HEK293 (cell line): ENCODE measurements around the gene TCF20.

Source experiments
- CTCF ChIA-PET: fragments of 350-600 bp; formaldehyde crosslinking; extraction: SDS; loops from one replicate; lab custom pipeline; 2021; ENCODE audit warnings: antibody characterized with exemption; lab: Yijun Ruan, JAX
- POLR2A ChIA-PET: fragments of 300-600 bp; formaldehyde crosslinking; extraction: SDS; loops from one replicate; lab custom pipeline; 2020; ENCODE audit warnings: antibody characterized with exemption, inconsistent platforms; lab: Yijun Ruan, JAX
- H3K27ac ChIP-seq: fragments of 200-500 bp; sonication (Bioruptor generic); 2 replicates; pipeline ENCODE4 v1.5.1; 2014; ENCODE audit warnings: low read depth, low read length, control low read depth, inconsistent platforms; ENCODE audit errors: extremely low read depth
- H3K36me3 ChIP-seq, 2 experiments: fragments of 200-500 bp in 1 of 2; sonication (Bioruptor generic) in 1 of 2; 1 replicate in 1 of 2; 2 replicates in 1 of 2; pipeline ENCODE4 v1.5.1; 2014 to 2017; ENCODE audit warnings: inconsistent platforms in 2 of 2, low read length in 2 of 2; ENCODE audit not compliant: control insufficient read depth in 2 of 2, insufficient read depth in 1 of 2
- H3K4me1 ChIP-seq: fragments of 200-500 bp; sonication (Bioruptor generic); 2 replicates; pipeline ENCODE4 v1.5.1; 2014; ENCODE audit warnings: mild to moderate bottlenecking, low read length, inconsistent platforms; ENCODE audit not compliant: control insufficient read depth, insufficient read depth
- H3K4me3 ChIP-seq: 2 replicates; pipeline ENCODE4 v1.5.1; 2011; ENCODE audit warnings: low read depth, mild to moderate bottlenecking, control low read depth, low read length, moderate library complexity
- H3K9me3 ChIP-seq: fragments of 200-500 bp; sonication (Bioruptor generic); 2 replicates; pipeline ENCODE4 v1.5.1; 2014; ENCODE audit warnings: low read depth, low read length, inconsistent platforms; ENCODE audit not compliant: control insufficient read depth, insufficient read depth
- HOXA7 ChIP-seq: sonication (generic); formaldehyde crosslinking; IDR thresholded peaks from 2 replicates; pipeline ENCODE4 v1.8.1; 2022; ENCODE audit warnings: missing genetic modification reagents, borderline replicate concordance
- MEIS1 ChIP-seq: sonication (generic); formaldehyde crosslinking; IDR thresholded peaks from 2 replicates; pipeline ENCODE4 v1.8.1; 2022; ENCODE audit warnings: missing genetic modification reagents, mild to moderate bottlenecking, borderline replicate concordance
- PBX3 ChIP-seq: sonication (generic); formaldehyde crosslinking; IDR thresholded peaks from 2 replicates; pipeline ENCODE4 v1.8.1; 2022; ENCODE audit warnings: mild to moderate bottlenecking, moderate library complexity, missing genetic modification reagents
- WT1 ChIP-seq: fragments of 450-650 bp; formaldehyde crosslinking; IDR thresholded peaks from 2 replicates; pipeline ENCODE4 v1.5.1; 2016; ENCODE audit warnings: missing biosample characterization, missing genetic modification characterization
- ZBTB6 ChIP-seq: fragments of 450-650 bp; formaldehyde crosslinking; IDR thresholded peaks from 2 replicates; pipeline ENCODE4 v1.5.1; 2017; ENCODE audit warnings: missing biosample characterization, missing genetic modification characterization
- ZBTB8A ChIP-seq: fragments of 450-650 bp; formaldehyde crosslinking; IDR thresholded peaks from 2 replicates; pipeline ENCODE4 v1.5.1; 2016; ENCODE audit warnings: missing biosample characterization, missing genetic modification characterization
- ZNF157 ChIP-seq: fragments of 450-650 bp; formaldehyde crosslinking; IDR thresholded peaks from 2 replicates; pipeline ENCODE4 v1.5.1; 2016; ENCODE audit warnings: missing biosample characterization, missing genetic modification characterization
- ZNF214 ChIP-seq: fragments of 450-650 bp; formaldehyde crosslinking; IDR thresholded peaks from 2 replicates; pipeline ENCODE4 v1.5.1; 2017; ENCODE audit warnings: missing biosample characterization, mild to moderate bottlenecking, missing genetic modification characterization, borderline replicate concordance
- ZNF274 ChIP-seq, 2 experiments: fragments of 200-500 bp in 1 of 2; fragments of 450-650 bp in 1 of 2; sonication (Bioruptor generic) in 1 of 2; formaldehyde crosslinking in 1 of 2; IDR thresholded peaks; 2 replicates each; pipeline versions ENCODE4 v1.5.1 to v1.6.1; 2014 to 2016; ENCODE audit warnings: borderline replicate concordance in 1 of 2, inconsistent platforms in 1 of 2, low read length in 1 of 2, missing biosample characterization in 1 of 2, missing genetic modification characterization in 1 of 2
- ZNF324 ChIP-seq: fragments of 450-650 bp; formaldehyde crosslinking; IDR thresholded peaks from 2 replicates; pipeline ENCODE4 v1.5.1; 2016; ENCODE audit warnings: missing biosample characterization, missing genetic modification characterization
- ZNF423 ChIP-seq: fragments of 450-650 bp; formaldehyde crosslinking; IDR thresholded peaks from 2 replicates; pipeline ENCODE4 v1.5.1; 2016; ENCODE audit warnings: missing biosample characterization, missing genetic modification characterization
- ZNF549 ChIP-seq: fragments of 450-650 bp; IDR thresholded peaks from 2 replicates; pipeline ENCODE4 v1.5.1; 2018; ENCODE audit warnings: missing biosample characterization, missing genetic modification characterization, mild to moderate bottlenecking, inconsistent platforms, moderate library complexity
- ZSCAN30 ChIP-seq: fragments of 450-650 bp; IDR thresholded peaks from 2 replicates; pipeline ENCODE4 v1.5.1; 2018; ENCODE audit warnings: missing biosample characterization, mild to moderate bottlenecking, missing genetic modification characterization, moderate library complexity
- TF ChIP-seq, protein P1 (sequence below): fragments of 450-650 bp; formaldehyde crosslinking; optimal IDR thresholded peaks from 2 replicates; pipeline ENCODE3; 2016; ENCODE audit warnings: missing biosample characterization, mild to moderate bottlenecking, missing genetic modification characterization
- TF ChIP-seq, protein P2 (sequence below): fragments of 450-650 bp; formaldehyde crosslinking; IDR thresholded peaks from 2 replicates; pipeline ENCODE4 v1.5.1; 2017; ENCODE audit warnings: missing biosample characterization, missing genetic modification characterization
- TF ChIP-seq, protein P3 (sequence below): fragments of 450-650 bp; IDR thresholded peaks from 2 replicates; pipeline ENCODE4 v1.5.1; 2018; ENCODE audit warnings: missing biosample characterization, mild to moderate bottlenecking, missing genetic modification characterization

TCF20 gene

GRCh38 chr22:42289671-42290541 lies 19.5 kb upstream of the TCF20 start:
- POLR2A ChIA-PET = no interaction called here

DNA sequence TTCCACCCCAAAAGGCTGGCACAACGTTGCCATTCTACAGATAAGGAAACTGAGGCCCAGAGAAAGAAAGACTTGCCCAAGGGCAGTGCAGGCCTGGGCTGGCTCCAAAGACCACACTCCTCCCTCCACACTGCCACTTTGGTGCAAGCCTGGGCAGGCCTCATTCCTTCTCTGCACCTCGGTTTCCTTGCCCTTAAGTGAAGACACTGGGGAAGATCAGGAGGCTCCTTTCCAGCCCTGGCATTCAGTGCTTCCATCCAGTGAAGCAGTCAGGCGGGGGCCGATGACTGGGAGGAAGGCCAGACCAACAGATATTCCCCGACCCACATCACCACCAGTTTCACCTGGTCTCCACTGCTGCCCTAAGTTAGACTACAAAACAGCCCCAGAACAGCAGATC lies 18.3 kb upstream of the TCF20 start:
- TF ChIP-seq MEIS1 (CRISPR knock-in tag) (no peak), ZNF214 (tag by site-specific recombination) (no peak), ZNF549 (tag by site-specific recombination) (no peak), HOXA7 (no peak), PBX3 (CRISPR knock-in tag) (no peak)
- TF ChIP-seq, protein P1, sequence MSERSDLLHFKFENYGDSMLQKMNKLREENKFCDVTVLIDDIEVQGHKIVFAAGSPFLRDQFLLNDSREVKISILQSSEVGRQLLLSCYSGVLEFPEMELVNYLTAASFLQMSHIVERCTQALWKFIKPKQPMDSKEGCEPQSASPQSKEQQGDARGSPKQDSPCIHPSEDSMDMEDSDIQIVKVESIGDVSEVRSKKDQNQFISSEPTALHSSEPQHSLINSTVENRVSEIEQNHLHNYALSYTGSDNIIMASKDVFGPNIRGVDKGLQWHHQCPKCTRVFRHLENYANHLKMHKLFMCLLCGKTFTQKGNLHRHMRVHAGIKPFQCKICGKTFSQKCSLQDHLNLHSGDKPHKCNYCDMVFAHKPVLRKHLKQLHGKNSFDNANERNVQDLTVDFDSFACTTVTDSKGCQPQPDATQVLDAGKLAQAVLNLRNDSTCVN (tag by site-specific recombination) = no peak
- TF ChIP-seq, all 188 proteins: peak for 0
- POLR2A ChIA-PET = interaction anchor here (0.7 kb wide), 1 partner anchor 15 kb away, joined by 9 read pairs; no protein-coding TSS in a partner anchor
- Histone ChIP-seq H3K4me3 (no peak overlapping the region), H3K4me1 (no peaks in the 10 kb centered on the region), H3K27ac (no peak overlapping the region), H3K36me3 (no peaks in the 10 kb centered on the region), H3K9me3 (no peaks in the 10 kb centered on the region)
- CTCF ChIA-PET = interaction anchor here (0.7 kb wide), 2 partner anchors 31 to 376 kb away, joined by 4 to 5 read pairs; no protein-coding TSS in a partner anchor

More at GRCh38 chr22:42289671-42290541, 19.5 kb upstream of the TCF20 start:
- CTCF ChIA-PET = interaction anchor here (0.6 kb wide), 1 partner anchor 120 kb away, joined by 3 read pairs; no protein-coding TSS in a partner anchor
- H3K4me1 ChIP-seq = no peaks in the 10 kb centered on the region
- H3K27ac ChIP-seq = no peak overlapping the region
- H3K9me3 ChIP-seq = no peaks in the 10 kb centered on the region
- no peak overlapping the region for H3K4me3 ChIP-seq
- no peaks in the 10 kb centered on the region for H3K36me3 ChIP-seq
- TF ChIP-seq ZNF274 (IDR thresholded peaks at IDR 0.05; ENCODE audit: low read length) (no peak), ZNF274 (tag by site-specific recombination; IDR thresholded peaks at IDR 0.05; ENCODE audit: borderline replicate concordance) (no peak)

DNA sequence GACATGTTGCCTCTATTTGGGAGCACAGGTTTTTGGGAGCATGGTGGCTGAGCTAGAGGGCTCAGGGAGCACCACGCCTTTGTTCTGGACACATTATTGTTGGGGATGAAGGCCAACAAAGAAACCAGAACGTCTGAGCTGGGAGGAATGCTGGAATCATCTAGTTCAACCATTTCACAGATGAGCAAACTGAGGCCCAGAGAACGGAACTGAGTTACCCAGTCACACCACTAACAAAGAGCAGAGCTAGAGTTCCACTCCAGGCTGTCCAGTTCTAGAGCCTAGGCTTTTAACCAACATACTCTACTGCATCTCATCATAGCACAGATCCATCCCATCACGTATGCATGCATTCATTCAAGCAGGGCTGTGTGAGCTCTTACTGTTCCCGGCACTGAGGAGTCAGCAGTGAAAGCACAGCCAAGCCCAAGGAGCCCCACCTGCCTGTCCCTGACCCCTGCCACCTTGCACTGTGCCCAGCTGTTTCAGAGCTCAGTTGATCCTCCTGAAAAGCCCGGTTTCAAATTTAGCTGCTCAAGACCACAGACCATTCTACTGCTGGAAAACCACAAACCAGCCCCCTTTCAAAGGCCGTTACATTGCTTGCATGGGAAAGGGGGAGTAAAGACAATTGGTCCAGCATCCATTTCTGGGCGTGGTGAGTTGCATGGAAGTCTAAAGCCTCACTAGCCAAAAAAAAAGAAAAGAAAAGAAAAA lies 16.9 kb upstream of the TCF20 start:
- CTCF ChIA-PET = interaction anchor here (1.3 kb wide), 1 partner anchor 157 kb away, joined by 3 read pairs; no protein-coding TSS in a partner anchor
- H3K27ac ChIP-seq = no peak overlapping the region
- TF ChIP-seq WT1 (tag by site-specific recombination) (no peak), ZBTB6 (peak; percentile 10; the same call in 1 of the 2 replicates)
- TF ChIP-seq, all 188 proteins: peak for 1
- H3K4me1 ChIP-seq = no peaks in the 10 kb centered on the region
- H3K36me3 ChIP-seq = no peaks in the 10 kb centered on the region
- no peaks in the 10 kb centered on the region for H3K9me3 ChIP-seq
- H3K4me3 ChIP-seq = no peak overlapping the region
- POLR2A ChIA-PET = no interaction called here

DNA sequence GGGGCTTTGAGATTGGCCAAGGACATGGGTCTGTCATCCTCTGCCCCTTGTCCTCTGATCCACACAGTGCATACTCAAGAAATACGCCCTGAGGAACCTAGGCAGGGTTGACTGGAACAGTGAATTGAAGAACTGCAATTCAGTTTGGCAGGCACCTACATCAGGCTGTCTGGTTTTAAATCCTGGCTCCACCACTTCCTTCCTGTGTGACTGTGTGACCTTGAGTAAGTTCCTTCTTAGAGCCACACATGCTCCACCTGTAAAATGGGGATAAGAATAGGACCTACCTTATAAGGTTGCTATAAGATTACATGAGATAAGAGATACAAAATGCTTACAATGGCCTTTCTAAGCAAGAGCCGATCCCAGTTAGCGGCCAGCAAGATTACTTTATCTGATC lies 15.8 kb upstream of the TCF20 start:
- ChIA-PET POLR2A (interaction anchor here (0.5 kb wide), 1 partner anchor 312 kb away, joined by 3 read pairs; no protein-coding TSS in a partner anchor), CTCF (no interaction called here)
- Histone ChIP-seq H3K27ac (no peak overlapping the region), H3K36me3 (no peaks in the 10 kb centered on the region), H3K9me3 (no peaks in the 10 kb centered on the region), H3K4me1 (no peaks in the 10 kb centered on the region), H3K4me3 (no peak overlapping the region)
- TF ChIP-seq ZBTB8A (tag by site-specific recombination) (no peak), ZNF423 (tag by site-specific recombination) (no peak), ZNF324 (tag by site-specific recombination) (no peak), ZNF157 (tag by site-specific recombination) (no peak), ZSCAN30 (tag by site-specific recombination) (no peak)
- TF ChIP-seq, protein P2, sequence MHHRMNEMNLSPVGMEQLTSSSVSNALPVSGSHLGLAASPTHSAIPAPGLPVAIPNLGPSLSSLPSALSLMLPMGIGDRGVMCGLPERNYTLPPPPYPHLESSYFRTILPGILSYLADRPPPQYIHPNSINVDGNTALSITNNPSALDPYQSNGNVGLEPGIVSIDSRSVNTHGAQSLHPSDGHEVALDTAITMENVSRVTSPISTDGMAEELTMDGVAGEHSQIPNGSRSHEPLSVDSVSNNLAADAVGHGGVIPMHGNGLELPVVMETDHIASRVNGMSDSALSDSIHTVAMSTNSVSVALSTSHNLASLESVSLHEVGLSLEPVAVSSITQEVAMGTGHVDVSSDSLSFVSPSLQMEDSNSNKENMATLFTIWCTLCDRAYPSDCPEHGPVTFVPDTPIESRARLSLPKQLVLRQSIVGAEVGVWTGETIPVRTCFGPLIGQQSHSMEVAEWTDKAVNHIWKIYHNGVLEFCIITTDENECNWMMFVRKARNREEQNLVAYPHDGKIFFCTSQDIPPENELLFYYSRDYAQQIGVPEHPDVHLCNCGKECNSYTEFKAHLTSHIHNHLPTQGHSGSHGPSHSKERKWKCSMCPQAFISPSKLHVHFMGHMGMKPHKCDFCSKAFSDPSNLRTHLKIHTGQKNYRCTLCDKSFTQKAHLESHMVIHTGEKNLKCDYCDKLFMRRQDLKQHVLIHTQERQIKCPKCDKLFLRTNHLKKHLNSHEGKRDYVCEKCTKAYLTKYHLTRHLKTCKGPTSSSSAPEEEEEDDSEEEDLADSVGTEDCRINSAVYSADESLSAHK (tag by site-specific recombination) = no peak
- TF ChIP-seq, protein P3, sequence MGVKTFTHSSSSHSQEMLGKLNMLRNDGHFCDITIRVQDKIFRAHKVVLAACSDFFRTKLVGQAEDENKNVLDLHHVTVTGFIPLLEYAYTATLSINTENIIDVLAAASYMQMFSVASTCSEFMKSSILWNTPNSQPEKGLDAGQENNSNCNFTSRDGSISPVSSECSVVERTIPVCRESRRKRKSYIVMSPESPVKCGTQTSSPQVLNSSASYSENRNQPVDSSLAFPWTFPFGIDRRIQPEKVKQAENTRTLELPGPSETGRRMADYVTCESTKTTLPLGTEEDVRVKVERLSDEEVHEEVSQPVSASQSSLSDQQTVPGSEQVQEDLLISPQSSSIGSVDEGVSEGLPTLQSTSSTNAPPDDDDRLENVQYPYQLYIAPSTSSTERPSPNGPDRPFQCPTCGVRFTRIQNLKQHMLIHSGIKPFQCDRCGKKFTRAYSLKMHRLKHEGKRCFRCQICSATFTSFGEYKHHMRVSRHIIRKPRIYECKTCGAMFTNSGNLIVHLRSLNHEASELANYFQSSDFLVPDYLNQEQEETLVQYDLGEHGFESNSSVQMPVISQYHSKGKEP (tag by site-specific recombination) = no peak
